ENCODE data around the gene SOCS1.
"Not testable (repeated sequence)": the region's sequence is repeated elsewhere in the genome, so short reads cannot be mapped to it uniquely, and the experiment has no call there.

Gene SOCS1

GRCh38 chr16:11255737-11256660 is at the start of gene SOCS1:
Gene SOCS1 (minus strand): TSS chr16:11256204. CDS start chr16:11255478, 726 bp downstream.
- peak; percentile 82 to 87 for DNase-seq (ENCODE audit: low read depth in 2 of 2, low spot score in 1 of 2)

GRCh38 chr16:11303405-11304138 is 47.6 kb upstream of the SOCS1 start:
- no peak for DNase-seq (ENCODE audit: low read depth in 2 of 2, low spot score in 1 of 2)

- DNase-seq (ENCODE audit: low read depth in 2 of 2, low spot score in 1 of 2), result no peak
Observed at GRCh38 chr16:11302977-11303376, 47.0 kb upstream of the SOCS1 start.

- DNase-seq (ENCODE audit: low read depth in 2 of 2, low spot score in 1 of 2), result no peak
Observed at GRCh38 chr16:11301645-11302501, 45.9 kb upstream of the SOCS1 start.

GRCh38 chr16:11300560-11300892 is 44.5 kb upstream of the SOCS1 start:
- DNase-seq (ENCODE audit: low read depth in 2 of 2, low spot score in 1 of 2), result no peak

- DNase-seq (ENCODE audit: low read depth in 2 of 2, low spot score in 1 of 2), result no peak
Observed at GRCh38 chr16:11299865-11300559, 44.0 kb upstream of the SOCS1 start.

- not testable (repeated sequence) for DNase-seq (ENCODE audit: low read depth in 2 of 2, low spot score in 1 of 2)
Observed at GRCh38 chr16:11298950-11299547, 43.0 kb upstream of the SOCS1 start.

- DNase-seq (ENCODE audit: low read depth in 2 of 2, low spot score in 1 of 2), result no peak
Observed at GRCh38 chr16:11298143-11298900, 42.3 kb upstream of the SOCS1 start.

- DNase-seq (ENCODE audit: low read depth in 2 of 2, low spot score in 1 of 2), result peak; percentile 21 to 57
Observed at GRCh38 chr16:11297492-11298142, 41.6 kb upstream of the SOCS1 start.

GRCh38 chr16:11296706-11297491 is 40.9 kb upstream of the SOCS1 start:
- no peak for DNase-seq (ENCODE audit: low read depth in 2 of 2, low spot score in 1 of 2)

GRCh38 chr16:11296351-11296705 is 40.3 kb upstream of the SOCS1 start:
- no peak for DNase-seq (ENCODE audit: low read depth in 2 of 2, low spot score in 1 of 2)

GRCh38 chr16:11295672-11296071 is 39.7 kb upstream of the SOCS1 start:
- no peak for DNase-seq (ENCODE audit: low read depth in 2 of 2, low spot score in 1 of 2)

GRCh38 chr16:11292076-11292748 is 36.2 kb upstream of the SOCS1 start:
- DNase-seq (ENCODE audit: low read depth in 2 of 2, low spot score in 1 of 2), result no peak

- no peak for DNase-seq (ENCODE audit: low read depth in 2 of 2, low spot score in 1 of 2)
Observed at GRCh38 chr16:11291091-11291703, 35.2 kb upstream of the SOCS1 start.

- DNase-seq (ENCODE audit: low read depth in 2 of 2, low spot score in 1 of 2), result no peak
Observed at GRCh38 chr16:11290102-11290893, 34.3 kb upstream of the SOCS1 start.

GRCh38 chr16:11289696-11290095 is 33.7 kb upstream of the SOCS1 start:
- not testable (repeated sequence) for DNase-seq (ENCODE audit: low read depth in 2 of 2, low spot score in 1 of 2)

- DNase-seq (ENCODE audit: low read depth in 2 of 2, low spot score in 1 of 2), result no peak
Observed at GRCh38 chr16:11289202-11289601, 33.2 kb upstream of the SOCS1 start.

Data from stimulated activated CD8-positive, alpha-beta memory T cell treated with anti-CD3 and anti-CD28 coated beads, Interleukin-4, amount 100 ng/mL, for 1 hour (primary cell).